22Rv1 (cell line): ENCODE data around the gene GADL1.

Experiments used
- ZFX ChIP-seq: fragments of 450-650 bp; IDR thresholded peaks from 2 replicates; pipeline ENCODE4 v1.6.1; 2017; ENCODE audit warnings: antibody characterized with exemption, borderline replicate concordance
- TF ChIP-seq, protein P1 (sequence below): fragments of 450-650 bp; IDR thresholded peaks from 2 replicates; pipeline ENCODE4 v1.5.1; 2017; ENCODE audit warnings: mild to moderate bottlenecking

- TF ChIP-seq, protein P1, sequence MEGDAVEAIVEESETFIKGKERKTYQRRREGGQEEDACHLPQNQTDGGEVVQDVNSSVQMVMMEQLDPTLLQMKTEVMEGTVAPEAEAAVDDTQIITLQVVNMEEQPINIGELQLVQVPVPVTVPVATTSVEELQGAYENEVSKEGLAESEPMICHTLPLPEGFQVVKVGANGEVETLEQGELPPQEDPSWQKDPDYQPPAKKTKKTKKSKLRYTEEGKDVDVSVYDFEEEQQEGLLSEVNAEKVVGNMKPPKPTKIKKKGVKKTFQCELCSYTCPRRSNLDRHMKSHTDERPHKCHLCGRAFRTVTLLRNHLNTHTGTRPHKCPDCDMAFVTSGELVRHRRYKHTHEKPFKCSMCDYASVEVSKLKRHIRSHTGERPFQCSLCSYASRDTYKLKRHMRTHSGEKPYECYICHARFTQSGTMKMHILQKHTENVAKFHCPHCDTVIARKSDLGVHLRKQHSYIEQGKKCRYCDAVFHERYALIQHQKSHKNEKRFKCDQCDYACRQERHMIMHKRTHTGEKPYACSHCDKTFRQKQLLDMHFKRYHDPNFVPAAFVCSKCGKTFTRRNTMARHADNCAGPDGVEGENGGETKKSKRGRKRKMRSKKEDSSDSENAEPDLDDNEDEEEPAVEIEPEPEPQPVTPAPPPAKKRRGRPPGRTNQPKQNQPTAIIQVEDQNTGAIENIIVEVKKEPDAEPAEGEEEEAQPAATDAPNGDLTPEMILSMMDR, result peak; percentile 90
- no peak for TF ChIP-seq ZFX
Measured at GRCh38 chr3:30693470-30694120, 200.9 kb downstream of the GADL1 start.
